GM18870 (cell line): ENCODE measurements around the gene CCNYL1.
"Not testable (repeated sequence)": the region's sequence is repeated elsewhere in the genome, so short reads cannot be mapped to it uniquely, and the experiment has no call there.

Experiments used
- ATAC-seq: cut with Tn5 transposase; IDR thresholded peaks from one replicate; pipeline ENCODE4 v1.9.1; 2021; ENCODE audit warnings: moderate library complexity; ENCODE audit not compliant: unreplicated experiment

Gene CCNYL1

GRCh38 chr2:207710814-207711740 is at the start of gene CCNYL1:
Gene CCNYL1, plus strand, starts transcription at chr2:207711640. Its CDS starts 257 bp downstream, at chr2:207711897.
- peak; percentile 96 for ATAC-seq

DNA sequence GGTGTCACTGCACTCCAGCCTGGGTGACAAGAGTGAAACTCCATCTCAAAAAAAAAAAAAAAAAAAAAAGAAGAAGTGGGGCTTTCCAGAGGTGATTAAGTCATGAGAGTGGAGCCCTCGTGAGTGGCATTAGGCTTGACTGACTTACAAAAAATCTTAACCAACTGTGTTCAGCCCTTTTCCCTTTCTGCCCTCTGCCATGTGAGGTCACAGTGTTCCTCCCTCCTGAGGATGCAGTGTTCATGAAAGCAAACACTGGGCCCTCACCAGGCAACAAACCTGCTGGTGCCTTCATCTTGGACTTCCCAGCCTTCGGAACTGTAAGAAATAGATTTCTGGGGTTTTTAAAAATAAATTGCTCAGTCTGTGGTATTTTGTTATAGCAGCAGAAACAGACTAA is 49.2 kb upstream of the CCNYL1 start:
- peak; percentile 93 for ATAC-seq

GRCh38 chr2:207663870-207664545 is 47.4 kb upstream of the CCNYL1 start:
- ATAC-seq, result no peak

GRCh38 chr2:207670887-207671286 is 40.6 kb upstream of the CCNYL1 start:
- ATAC-seq, result no peak

GRCh38 chr2:207673431-207673830 is 38.0 kb upstream of the CCNYL1 start:
- no peak for ATAC-seq

- no peak for ATAC-seq
Observed at GRCh38 chr2:207674266-207674774, 37.1 kb upstream of the CCNYL1 start.

DNA sequence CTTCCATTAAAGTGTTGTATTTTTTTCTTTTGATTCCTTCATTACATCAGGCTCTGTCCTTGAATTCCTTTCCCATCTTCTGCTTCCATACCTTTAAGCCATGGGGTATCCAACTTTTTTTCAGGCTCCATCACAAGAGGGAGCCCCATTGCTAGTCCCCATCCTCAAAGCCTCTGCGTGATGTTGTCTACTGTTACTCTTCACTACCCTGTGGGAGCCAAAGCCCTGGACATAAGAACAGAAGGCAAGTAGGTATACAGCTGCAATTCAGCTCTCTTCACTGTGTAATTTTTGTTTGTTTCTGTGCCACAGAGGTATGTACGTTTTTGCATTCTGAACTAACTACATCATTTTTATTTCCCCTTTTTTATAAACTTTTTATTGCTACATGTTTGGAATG is 36.6 kb upstream of the CCNYL1 start:
- no peak for ATAC-seq

GRCh38 chr2:207676827-207677354 is 34.5 kb upstream of the CCNYL1 start:
- ATAC-seq, result peak; percentile 48

DNA sequence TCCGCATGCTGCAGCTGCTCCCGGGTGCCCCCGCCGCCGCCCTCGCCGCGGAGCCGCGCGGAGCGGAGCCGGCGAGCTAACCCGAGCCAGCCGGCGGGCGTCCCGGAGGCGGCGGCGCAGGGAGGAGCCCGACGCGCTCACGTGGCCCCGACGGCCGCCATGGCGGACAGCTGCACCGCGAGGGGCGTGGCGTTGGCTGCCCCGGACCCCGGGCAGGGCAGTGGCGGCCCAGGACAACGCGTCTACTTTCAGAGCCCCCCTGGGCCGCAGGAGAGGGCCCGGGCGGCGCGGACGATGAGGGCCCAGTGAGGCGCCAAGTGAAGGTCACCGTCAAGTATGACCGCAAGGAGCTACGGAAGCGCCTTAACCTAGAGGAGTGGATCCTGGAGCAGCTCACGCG is 30.0 kb upstream of the CCNYL1 start:
- ATAC-seq, result no peak

- ATAC-seq, result no peak
Observed at GRCh38 chr2:207682557-207682956, 28.9 kb upstream of the CCNYL1 start.

GRCh38 chr2:207683438-207683837 is 28.0 kb upstream of the CCNYL1 start:
- no peak for ATAC-seq

GRCh38 chr2:207683879-207684627 is 27.4 kb upstream of the CCNYL1 start:
- no peak for ATAC-seq

DNA sequence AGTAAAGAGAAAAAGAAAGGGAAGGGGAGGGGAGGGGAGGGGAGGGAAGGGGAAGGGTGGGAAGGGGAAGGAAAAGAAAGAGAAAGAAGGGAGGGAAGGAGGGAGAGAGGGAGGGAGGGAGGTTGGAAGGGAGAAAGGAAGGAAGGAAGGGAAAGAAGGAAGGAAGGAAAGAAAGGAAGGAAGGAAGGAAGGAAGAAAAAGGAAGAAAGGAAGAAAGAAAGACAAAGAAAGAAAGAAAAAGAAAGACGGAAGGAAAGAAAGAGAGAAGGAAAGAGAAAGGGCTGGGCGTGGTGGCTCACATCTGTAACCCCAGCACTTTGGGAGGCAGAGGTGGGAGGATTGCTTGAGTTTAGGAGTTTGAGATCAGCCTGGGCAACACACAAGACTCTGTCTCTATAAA is 24.6 kb upstream of the CCNYL1 start:
- ATAC-seq, result no peak

DNA sequence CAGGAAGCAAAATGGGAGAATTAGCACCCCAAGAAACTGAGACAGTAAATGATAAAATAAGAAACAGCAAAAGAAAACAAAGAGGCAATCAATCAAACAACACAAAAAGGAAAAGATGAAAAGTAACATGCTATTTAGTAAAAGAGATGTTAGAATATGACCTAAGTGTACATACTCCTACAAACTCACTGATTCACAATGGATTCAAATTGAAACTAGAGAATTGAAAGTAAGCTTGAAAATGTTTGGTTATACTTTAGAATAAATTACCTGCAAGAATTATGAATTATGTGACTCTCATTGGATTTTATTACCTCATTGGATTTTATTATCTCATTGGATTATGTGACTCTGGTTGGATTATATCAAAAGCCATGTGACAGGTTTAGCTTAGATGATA is 22.8 kb upstream of the CCNYL1 start:
- no peak for ATAC-seq

GRCh38 chr2:207690845-207691461 is 20.5 kb upstream of the CCNYL1 start:
- ATAC-seq, result not testable (repeated sequence)

- no peak for ATAC-seq
Observed at GRCh38 chr2:207692206-207693065, 19.0 kb upstream of the CCNYL1 start.

DNA sequence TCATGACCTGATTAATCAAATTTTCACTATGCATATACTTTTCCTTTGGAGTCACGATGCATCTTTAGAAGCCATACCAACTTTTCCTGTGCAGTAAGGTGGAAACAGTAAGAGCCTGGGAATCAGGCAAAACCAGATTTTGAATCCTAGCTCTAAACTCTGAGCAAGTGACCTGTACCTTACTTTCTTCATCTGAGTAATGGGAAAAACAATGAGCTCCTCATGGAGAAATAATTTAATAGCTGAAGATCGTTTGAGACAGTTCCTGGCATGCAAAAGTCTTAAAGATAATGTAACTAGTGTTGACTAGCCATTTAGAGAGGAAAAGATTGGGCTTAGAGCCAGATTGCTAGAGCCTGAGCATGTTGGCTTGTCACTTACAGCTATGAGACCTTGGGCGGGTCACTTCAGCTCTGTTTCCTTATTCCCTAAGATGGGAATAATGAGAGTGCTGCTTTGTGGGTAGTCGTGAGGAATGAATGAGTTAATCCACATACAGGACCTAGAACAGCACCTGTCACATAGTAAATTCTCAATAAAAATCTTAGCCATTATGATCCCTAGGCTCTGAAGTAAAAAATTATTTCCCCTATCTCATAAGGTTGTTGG is 17.7 kb upstream of the CCNYL1 start:
- no peak for ATAC-seq

GRCh38 chr2:207694811-207695281 is 16.6 kb upstream of the CCNYL1 start:
- ATAC-seq, result no peak

DNA sequence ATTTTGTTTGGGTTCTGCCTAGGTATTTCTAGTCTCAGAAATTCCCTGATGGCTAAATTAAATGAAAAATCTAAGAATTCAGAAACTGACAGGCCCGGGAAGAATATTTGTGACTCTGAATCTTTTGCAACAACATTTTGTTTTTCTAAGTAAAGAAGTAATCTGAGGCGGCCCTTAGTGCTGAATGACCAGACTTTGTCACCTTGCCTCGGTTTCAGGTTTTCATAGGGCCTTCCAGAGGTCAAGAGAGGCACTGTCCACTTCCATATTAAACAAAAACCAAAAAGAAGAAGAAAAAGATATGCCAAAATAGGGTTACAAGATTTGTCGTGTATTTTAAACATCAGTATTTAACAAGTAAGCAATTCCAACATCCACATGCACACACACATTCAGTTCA is 16.1 kb upstream of the CCNYL1 start:
- no peak for ATAC-seq
